Upper lobe of right lung (tissue), 1 donor: ENCODE measurements around the gene PPAN. TPM values are rescaled to one million over a fixed set of nuclear protein-coding genes. Genes with fewer than 3 reads are reported as not detected.

Experiments
- ATAC-seq: fragments of 200-7000 bp; cut with Tn5 transposase; one replicate; pipeline ENCODE4 v1.9.1; 2020; ENCODE audit warnings: mild to moderate bottlenecking, moderate library complexity
- DNase-seq: peaks from one replicate; pipeline ENCODE4 v3.0.0-alpha.2; 2020
- H3K27ac ChIP-seq: fragments of 200-600 bp; one replicate; pipeline ENCODE4 v1.8.0; 2022
- H3K27me3 ChIP-seq: fragments of 200-600 bp; one replicate; pipeline ENCODE4 v1.8.0; 2022; ENCODE audit warnings: mild to moderate bottlenecking
- H3K36me3 ChIP-seq: fragments of 200-600 bp; one replicate; pipeline ENCODE4 v1.8.0; 2022
- H3K4me1 ChIP-seq: fragments of 200-600 bp; one replicate; pipeline ENCODE4 v1.8.0; 2022
- H3K4me3 ChIP-seq: fragments of 200-600 bp; one replicate; pipeline ENCODE4 v1.8.0; 2022; ENCODE audit warnings: mild to moderate bottlenecking
- H3K9me3 ChIP-seq: fragments of 200-600 bp; one replicate; pipeline ENCODE4 v1.8.0; 2022
- CTCF ChIP-seq: fragments of 200-600 bp; IDR thresholded peaks from one replicate; pipeline ENCODE4 v1.8.0; 2022; ENCODE audit warnings: antibody characterized with exemption
- intact Hi-C: fragments of 100-400 bp; cut with DNase I; formaldehyde crosslinking; loops from one replicate; pipeline ENCODE4 v1.11.0; 2022
- total RNA-seq: library from RNA; stranded (reverse); fragmentation: NEBNext Ultra II Directional; extraction: Animal tissue kit (Norgen Biotek cat#: 25700); gene quantifications from one replicate; pipeline ENCODE4 v1.2.1, GENCODE V29; 2021
- donor health status: DM: no; HTN: yes; CAD: no; lungs with severe emphysema.

PPAN gene
- total RNA-seq, 1 donor from 2014 or later = 35.2 TPM

- Histone ChIP-seq H3K27me3 (no peaks in the 10 kb centered on the region), H3K27ac (peak overlapping the region; percentile 59), H3K9me3 (no peaks in the 10 kb centered on the region), H3K4me3 (no peak overlapping the region), H3K36me3 (peaks cover 100% of the 10 kb centered on the region), H3K4me1 (peaks cover 7% of the 10 kb centered on the region)
- no peak for DNase-seq
- intact Hi-C loops = no loop called here
- TF ChIP-seq CTCF = no peak
- no peak for ATAC-seq
These were observed 35.8 kb downstream of the PPAN start for GRCh38 chr19:10141973-10142372.

- DNase-seq (peak; percentile 79), ATAC-seq (peak; percentile 81)
- intact Hi-C loops = no loop called here
- no peaks in the 10 kb centered on the region for H3K9me3 ChIP-seq
- peaks cover 99% of the 10 kb centered on the region for H3K36me3 ChIP-seq
- peak overlapping the region; percentile 59 for H3K27ac ChIP-seq
- peaks cover 7% of the 10 kb centered on the region for H3K4me1 ChIP-seq
- H3K27me3 ChIP-seq = no peaks in the 10 kb centered on the region
- no peak overlapping the region for H3K4me3 ChIP-seq
- no peak for TF ChIP-seq CTCF
These were observed 36.7 kb downstream of the PPAN start for GRCh38 chr19:10142701-10143375.

- ATAC-seq = no peak
These were observed 37.5 kb downstream of the PPAN start for GRCh38 chr19:10143681-10144080.

GRCh38 chr19:10144361-10144760, 38.2 kb downstream of the PPAN start:
- H3K36me3 ChIP-seq = peaks cover 98% of the 10 kb centered on the region
- peaks cover 7% of the 10 kb centered on the region for H3K4me1 ChIP-seq
- H3K27ac ChIP-seq = no peak overlapping the region
- no peaks in the 10 kb centered on the region for H3K9me3 ChIP-seq
- no peak for DNase-seq
- TF ChIP-seq CTCF = no peak
- no peaks in the 10 kb centered on the region for H3K27me3 ChIP-seq
- ATAC-seq = no peak
- intact Hi-C loops = no loop called here
- H3K4me3 ChIP-seq = no peak overlapping the region

More at GRCh38 chr19:10143681-10144080, 37.5 kb downstream of the PPAN start:
- H3K4me1 ChIP-seq = peaks cover 7% of the 10 kb centered on the region
- no peaks in the 10 kb centered on the region for H3K27me3 ChIP-seq
- H3K36me3 ChIP-seq = peaks cover 98% of the 10 kb centered on the region
- intact Hi-C loops = no loop called here
- no peak for TF ChIP-seq CTCF
- no peak for DNase-seq
- no peaks in the 10 kb centered on the region for H3K9me3 ChIP-seq
- H3K4me3 ChIP-seq = no peak overlapping the region
- peak overlapping the region; percentile 59 for H3K27ac ChIP-seq

- H3K27ac ChIP-seq = no peak overlapping the region
- H3K4me3 ChIP-seq = no peak overlapping the region
- H3K9me3 ChIP-seq = no peaks in the 10 kb centered on the region
- DNase-seq (no peak), ATAC-seq (no peak)
- intact Hi-C loops = no loop called here
- TF ChIP-seq CTCF = no peak
- peaks cover 98% of the 10 kb centered on the region for H3K36me3 ChIP-seq
- peaks cover 7% of the 10 kb centered on the region for H3K4me1 ChIP-seq
- no peaks in the 10 kb centered on the region for H3K27me3 ChIP-seq
These were observed 38.9 kb downstream of the PPAN start for GRCh38 chr19:10145031-10145430.

- H3K9me3 ChIP-seq = no peaks in the 10 kb centered on the region
- H3K4me1 ChIP-seq = peaks cover 7% of the 10 kb centered on the region
- no peak for ATAC-seq
- intact Hi-C loops = no loop called here
- no peaks in the 10 kb centered on the region for H3K27me3 ChIP-seq
- TF ChIP-seq CTCF = no peak
- H3K36me3 ChIP-seq = peaks cover 98% of the 10 kb centered on the region
- H3K4me3 ChIP-seq = no peak overlapping the region
- no peak for DNase-seq
- no peak overlapping the region for H3K27ac ChIP-seq
These were observed 40.0 kb downstream of the PPAN start for GRCh38 chr19:10146142-10146541.
